Right cardiac atrium (tissue), 5 donors: ENCODE results near the gene MED15. TPM values are rescaled to one million over a fixed set of nuclear protein-coding genes. Genes with fewer than 3 reads are reported as not detected.

Experiments used
- ATAC-seq, 2 donors: fragments of 200-7000 bp; cut with Tn5 transposase; one replicate each; pipeline versions ENCODE4 v1.8.0 to v1.9.1; 2020; ENCODE audit warnings: moderate library complexity in 2 of 2, mild to moderate bottlenecking in 1 of 2
- DNase-seq, 3 donors: peaks; one replicate each; pipeline ENCODE4 v3.0.0-alpha.2; 2020
- H3K27ac ChIP-seq: one replicate; pipeline ENCODE4 v1.5.1; 2013; ENCODE audit warnings: mild to moderate bottlenecking, low read length, control low read depth, moderate library complexity
- H3K27me3 ChIP-seq: one replicate; pipeline ENCODE4 v1.6.1; 2013; ENCODE audit not compliant: control insufficient read depth, insufficient read depth
- H3K4me1 ChIP-seq: one replicate; pipeline ENCODE4 v1.6.1; 2013; ENCODE audit warnings: low read length; ENCODE audit not compliant: control insufficient read depth, insufficient read depth
- H3K4me3 ChIP-seq: one replicate; pipeline ENCODE4 v1.5.1; 2013; ENCODE audit warnings: low read length, control low read depth
- H3K9me3 ChIP-seq: one replicate; pipeline ENCODE4 v1.6.1; 2013; ENCODE audit warnings: low read length; ENCODE audit not compliant: control insufficient read depth
- WGBS: extraction: QIAGEN DNeasy Blood & Tissue Kit; methylation state at CpG from one replicate; pipeline ENCODE4 v1.1.7; 2013; 5-methylcytosine and 5-hydroxymethylcytosine counted together
- intact Hi-C, 4 donors: fragments of 100-400 bp; cut with DNase I; formaldehyde crosslinking; loops; one replicate each; pipeline versions ENCODE4 v1.11.0 to v1.14.0; 2022 to 2023
- polyA plus RNA-seq: library from polyadenylated mRNA; stranded (reverse); fragments of 200-250 nt; gene quantifications from one replicate; pipeline ENCODE4 v1.2.3, GENCODE V29; 2013
- total RNA-seq, 4 donors: library from RNA; stranded (reverse); fragmentation: NEBNext Ultra II Directional; extraction: Animal tissue kit (Norgen Biotek cat#: 25700); gene quantifications; one replicate each; pipeline ENCODE4 v1.2.1, GENCODE V29; 2021
- donor health status: healthy with polysubstance abuse.
- donor health status: DM: no; HTN: yes; CAD: no.
- donor health status: DM: no; HTN: no; CAD: no.
- donor health status: DM: no; HTN: yes; CAD: no; lungs with severe emphysema.
- donor health status: DM: yes; HTN: yes; CAD: no.

MED15 gene
- total and polyA plus RNA-seq, 5 donors, result 30.9 to 53.4 (median 49.5) TPM

DNA sequence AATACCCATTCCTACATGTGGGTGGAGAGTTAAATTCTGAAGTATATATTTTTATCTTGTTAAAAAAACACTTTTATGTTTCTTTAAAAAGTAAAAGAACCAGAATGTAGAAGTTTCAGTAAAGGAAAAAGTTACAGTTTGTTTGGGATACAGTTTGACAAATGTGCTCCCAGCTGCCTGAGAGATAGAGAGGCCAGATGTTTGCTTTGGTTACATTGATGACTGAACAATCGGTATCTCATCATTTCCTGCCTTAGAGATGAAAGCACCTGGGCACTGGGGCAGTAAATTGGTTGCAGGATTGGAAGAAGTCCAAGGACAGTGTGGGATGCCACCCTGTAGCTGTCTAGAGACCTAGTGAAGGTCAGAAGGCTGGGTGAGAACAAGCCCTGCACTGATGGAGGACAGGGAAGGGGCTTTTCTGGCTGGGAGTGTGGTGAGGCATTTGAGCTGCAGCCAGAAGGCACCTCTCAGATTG is 16.6 kb downstream of the MED15 start:
- Histone ChIP-seq H3K4me3 (no peak overlapping the region), H3K27ac (no peak overlapping the region), H3K27me3 (no peaks in the 10 kb centered on the region), H3K4me1 (peaks cover 18% of the 10 kb centered on the region), H3K9me3 (no peaks in the 10 kb centered on the region)
- WGBS, result 5% methylated on average over 1 of the region's 1 CpG
- intact Hi-C loops, result no loop called here
- ATAC-seq, result peak in 1 of 2 donors; percentile 55
- DNase-seq, result no peak

DNA sequence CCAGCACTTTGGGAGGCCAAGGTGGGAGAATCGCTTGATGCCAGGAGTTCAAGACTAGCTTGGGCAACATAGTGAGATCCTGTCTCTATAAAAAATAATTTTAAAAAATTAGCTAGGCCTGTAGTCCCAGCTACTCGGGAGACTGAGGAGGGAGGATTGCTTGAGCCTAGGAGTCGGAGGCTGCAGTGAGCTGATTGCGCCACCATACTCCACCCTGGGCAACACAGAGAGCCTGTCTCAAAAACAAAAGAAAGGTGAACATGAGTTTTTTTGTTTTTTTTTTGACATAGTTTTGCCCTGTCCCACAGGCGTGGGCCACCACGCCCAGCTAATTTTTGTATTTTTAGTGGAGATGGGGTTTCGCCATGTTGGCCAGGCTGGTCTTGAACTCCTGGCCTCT is 17.6 kb downstream of the MED15 start:
- peaks cover 16% of the 10 kb centered on the region for H3K4me1 ChIP-seq
- no peak overlapping the region for H3K27ac ChIP-seq
- no peaks in the 10 kb centered on the region for H3K9me3 ChIP-seq
- ATAC-seq (no peak), DNase-seq (no peak)
- WGBS, result 95% methylated on average over 7 of the region's 7 CpGs
- H3K27me3 ChIP-seq, result no peaks in the 10 kb centered on the region
- H3K4me3 ChIP-seq, result no peak overlapping the region
- intact Hi-C loops, result no loop called here

DNA sequence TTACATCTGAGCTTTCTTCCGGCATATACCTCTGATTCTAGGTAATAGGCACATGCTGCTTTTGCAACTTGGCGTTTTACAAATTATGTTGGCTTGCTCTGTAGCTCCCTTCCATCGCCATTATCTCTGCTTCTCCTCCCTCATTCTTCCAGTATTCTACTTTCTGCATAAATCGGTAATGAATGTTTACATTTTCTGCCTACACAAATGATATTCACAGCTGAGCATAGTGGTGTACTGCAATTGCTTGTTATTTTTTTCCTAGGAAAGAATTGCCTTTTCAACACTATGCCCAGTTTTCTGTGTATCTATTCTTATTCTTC is 18.9 kb downstream of the MED15 start:
- Histone ChIP-seq H3K27me3 (no peaks in the 10 kb centered on the region), H3K4me3 (no peak overlapping the region), H3K4me1 (peaks cover 22% of the 10 kb centered on the region), H3K27ac (no peak overlapping the region), H3K9me3 (no peaks in the 10 kb centered on the region)
- WGBS, result 67% methylated on average over 4 of the region's 4 CpGs
- ATAC-seq (no peak), DNase-seq (no peak)
- intact Hi-C loops, result no loop called here

DNA sequence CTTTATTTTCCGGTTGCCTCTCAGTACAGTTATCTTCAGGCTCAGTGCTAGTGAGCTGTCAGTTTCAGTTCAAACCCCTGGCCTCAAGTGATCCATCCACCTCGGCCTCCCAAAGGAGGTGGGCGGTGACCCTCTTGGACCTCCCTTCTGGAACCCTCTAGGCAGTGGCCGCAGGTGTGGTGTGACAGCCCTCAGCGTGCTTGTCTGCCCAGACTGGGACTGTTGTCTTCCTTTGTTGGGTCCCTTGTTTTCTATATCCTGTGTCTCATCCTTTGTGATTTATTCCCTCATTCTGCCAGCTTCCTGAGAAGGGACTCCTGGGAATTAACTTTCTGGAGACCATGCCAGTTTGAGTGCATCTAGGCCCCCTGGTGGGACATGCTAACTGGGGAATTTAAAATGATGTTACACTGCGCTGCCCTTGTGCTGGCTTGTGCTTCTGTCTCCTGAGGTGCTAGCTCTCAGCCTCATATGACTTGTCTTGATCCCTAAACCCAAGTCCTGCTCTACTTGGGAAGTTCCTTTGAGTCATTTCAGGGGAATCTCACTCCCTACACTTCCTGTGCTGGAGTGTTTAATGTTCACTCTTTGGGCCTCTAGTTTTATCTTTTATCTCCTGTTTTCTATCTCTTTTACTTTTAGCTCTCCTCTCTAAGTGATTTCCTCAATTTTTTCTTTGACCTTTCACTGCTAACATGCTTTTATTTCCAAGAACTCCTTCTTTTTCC is 19.4 kb downstream of the MED15 start:
- ATAC-seq (no peak), DNase-seq (no peak)
- Histone ChIP-seq H3K4me1 (peaks cover 27% of the 10 kb centered on the region), H3K27ac (no peak overlapping the region), H3K4me3 (no peak overlapping the region), H3K27me3 (no peaks in the 10 kb centered on the region), H3K9me3 (no peaks in the 10 kb centered on the region)
- intact Hi-C loops, result no loop called here
- WGBS, result 50% methylated on average over 6 of the region's 6 CpGs

DNA sequence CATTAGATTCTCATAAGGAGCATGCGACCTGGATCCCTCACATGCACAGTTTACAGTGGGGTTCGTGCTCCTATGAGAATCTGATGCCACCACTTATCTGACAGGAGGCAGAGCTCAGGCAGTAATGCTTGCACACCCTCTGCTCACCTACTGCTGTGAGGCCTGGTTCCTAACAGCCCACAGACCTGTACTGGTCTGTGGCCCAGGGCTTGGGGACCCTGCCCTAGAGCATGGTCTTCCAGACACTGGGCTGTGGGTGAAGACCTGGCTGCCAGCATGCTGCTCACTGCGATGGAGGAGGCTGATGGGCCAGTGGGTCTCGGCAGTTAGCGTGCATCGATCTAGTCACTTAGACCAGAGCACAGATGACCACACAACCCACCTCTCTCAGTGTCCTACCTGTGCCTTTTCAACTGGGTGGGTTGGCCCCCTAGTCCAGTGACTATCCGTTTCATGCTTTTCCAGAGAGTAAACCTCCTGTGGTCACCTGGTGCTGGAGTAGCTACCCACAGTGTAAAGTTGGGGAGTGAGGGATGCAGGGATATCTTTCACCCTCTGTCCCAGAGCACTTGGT is 21.1 kb downstream of the MED15 start:
- intact Hi-C loops, result no loop called here

DNA sequence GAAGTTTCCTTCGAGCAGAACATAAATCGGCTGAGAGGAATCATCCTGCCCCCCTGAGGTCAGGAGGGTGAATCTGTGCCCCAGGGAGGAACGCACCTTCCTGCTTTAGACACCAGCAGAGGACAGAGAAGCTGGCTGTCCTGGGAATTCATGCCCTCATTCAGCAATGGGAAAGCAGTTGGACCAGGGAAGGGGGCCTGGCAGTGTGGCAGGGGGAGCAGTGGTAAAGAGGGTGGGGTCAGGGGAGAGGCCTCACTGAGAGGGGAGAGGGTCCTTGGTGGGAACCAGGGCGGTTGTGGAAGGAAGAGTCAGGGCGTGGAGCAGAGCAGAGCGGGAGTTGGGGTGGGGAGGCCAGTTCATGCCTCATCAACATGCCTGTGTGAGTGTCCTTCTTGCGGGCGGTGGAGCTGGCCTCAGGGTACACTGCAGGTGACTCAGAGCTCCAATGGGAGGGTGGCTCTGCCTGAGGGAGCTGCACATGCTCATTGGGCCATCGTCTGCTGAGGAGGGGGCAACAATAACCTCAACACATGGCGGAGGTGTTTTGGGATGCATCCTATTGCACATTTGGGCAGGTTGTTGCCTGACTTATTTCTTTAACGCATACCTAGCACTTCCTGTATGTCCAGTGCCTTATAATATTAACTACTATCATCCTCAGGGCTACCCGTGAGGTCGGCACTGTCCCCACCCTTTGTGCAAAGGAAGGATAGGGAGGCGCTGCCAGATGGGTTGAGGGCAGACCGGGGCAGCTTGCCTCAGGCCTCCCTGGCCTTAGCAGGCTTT is 23.2 kb downstream of the MED15 start:
- intact Hi-C loops, result no loop called here
- ATAC-seq (peak; percentile 15 to 17), DNase-seq (no peak)
- H3K4me1 ChIP-seq, result peaks cover 39% of the 10 kb centered on the region
- H3K9me3 ChIP-seq, result no peaks in the 10 kb centered on the region
- WGBS, result 70% methylated on average over 15 of the region's 15 CpGs
- no peak overlapping the region for H3K4me3 ChIP-seq
- H3K27ac ChIP-seq, result peak overlapping the region; percentile 55
- H3K27me3 ChIP-seq, result no peaks in the 10 kb centered on the region

More for the DNA sequence above, 21.1 kb downstream of the MED15 start:
- H3K4me3 ChIP-seq, result no peak overlapping the region
- ATAC-seq (no peak), DNase-seq (no peak)
- H3K9me3 ChIP-seq, result no peaks in the 10 kb centered on the region
- H3K27me3 ChIP-seq, result no peaks in the 10 kb centered on the region
- 95% methylated on average over 7 of the region's 7 CpGs for WGBS
- H3K4me1 ChIP-seq, result peaks cover 40% of the 10 kb centered on the region
- no peak overlapping the region for H3K27ac ChIP-seq

DNA sequence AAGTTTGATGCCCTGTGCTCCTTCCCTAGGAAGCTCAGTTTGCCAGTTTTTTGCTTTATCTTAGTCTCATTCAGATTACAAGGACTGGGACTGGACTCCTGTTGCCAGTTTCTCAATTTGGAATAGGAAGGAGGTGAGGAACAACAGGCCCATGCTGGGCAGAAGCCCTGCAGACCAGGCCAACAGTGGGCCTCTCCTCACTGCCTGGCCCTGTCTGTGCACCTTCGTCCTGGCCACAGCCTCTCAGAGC is 23.7 kb downstream of the MED15 start:
- H3K9me3 ChIP-seq, result no peaks in the 10 kb centered on the region
- peaks cover 41% of the 10 kb centered on the region for H3K4me1 ChIP-seq
- no peak for ATAC-seq
- H3K27ac ChIP-seq, result peak overlapping the region; percentile 55
- WGBS, result 19% methylated on average over 1 of the region's 1 CpG
- H3K4me3 ChIP-seq, result no peak overlapping the region
- intact Hi-C loops, result no loop called here
- DNase-seq, result no peak
- H3K27me3 ChIP-seq, result no peaks in the 10 kb centered on the region

DNA sequence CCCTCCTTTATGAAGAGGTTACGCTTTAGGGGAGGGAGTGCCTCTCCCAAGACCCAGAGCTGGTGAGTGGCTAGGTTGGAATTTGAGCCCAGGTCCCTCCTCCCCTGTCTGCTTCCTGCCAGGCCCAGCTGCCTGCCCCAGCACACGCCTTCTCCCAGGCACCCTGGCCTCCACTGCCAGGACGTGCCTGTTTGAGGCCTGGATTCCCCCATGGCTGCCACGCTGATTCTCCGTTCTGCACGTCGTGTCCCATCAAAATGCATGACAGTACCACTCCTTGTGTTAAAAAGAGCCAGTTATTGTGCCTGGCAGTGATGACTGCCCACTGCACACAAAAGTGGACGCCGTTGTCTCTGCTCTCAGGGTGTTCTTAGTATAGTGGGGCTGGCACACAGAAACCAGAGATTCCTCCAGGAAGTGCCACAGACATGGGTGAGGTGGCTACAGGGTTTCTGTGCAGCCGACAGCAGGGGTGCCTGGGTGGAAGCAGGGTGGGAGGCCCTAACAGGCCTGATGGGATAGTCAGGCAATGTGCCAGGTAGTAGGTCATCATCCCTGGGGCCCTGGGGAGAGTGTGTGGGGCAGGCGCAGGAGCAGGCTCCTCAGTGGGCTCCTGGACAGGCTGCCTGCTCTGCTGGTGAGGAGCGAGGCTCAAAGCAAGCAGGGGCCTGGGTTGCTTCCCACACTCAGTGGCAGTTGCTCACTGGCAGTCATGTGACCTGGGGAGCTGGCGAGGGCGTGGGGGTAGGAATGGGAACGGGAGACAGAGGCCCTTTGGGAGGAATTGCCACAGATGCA is 24.2 kb downstream of the MED15 start:
- DNase-seq (peak; percentile 59 to 78 (median 71)), ATAC-seq (peak; percentile 86 to 90)
- Histone ChIP-seq H3K4me1 (peaks cover 43% of the 10 kb centered on the region), H3K27me3 (no peaks in the 10 kb centered on the region), H3K9me3 (no peaks in the 10 kb centered on the region), H3K27ac (peak overlapping the region; percentile 55), H3K4me3 (no peak overlapping the region)
- WGBS, result 35% methylated on average over 15 of the region's 15 CpGs
- intact Hi-C loops, result no loop called here

DNA sequence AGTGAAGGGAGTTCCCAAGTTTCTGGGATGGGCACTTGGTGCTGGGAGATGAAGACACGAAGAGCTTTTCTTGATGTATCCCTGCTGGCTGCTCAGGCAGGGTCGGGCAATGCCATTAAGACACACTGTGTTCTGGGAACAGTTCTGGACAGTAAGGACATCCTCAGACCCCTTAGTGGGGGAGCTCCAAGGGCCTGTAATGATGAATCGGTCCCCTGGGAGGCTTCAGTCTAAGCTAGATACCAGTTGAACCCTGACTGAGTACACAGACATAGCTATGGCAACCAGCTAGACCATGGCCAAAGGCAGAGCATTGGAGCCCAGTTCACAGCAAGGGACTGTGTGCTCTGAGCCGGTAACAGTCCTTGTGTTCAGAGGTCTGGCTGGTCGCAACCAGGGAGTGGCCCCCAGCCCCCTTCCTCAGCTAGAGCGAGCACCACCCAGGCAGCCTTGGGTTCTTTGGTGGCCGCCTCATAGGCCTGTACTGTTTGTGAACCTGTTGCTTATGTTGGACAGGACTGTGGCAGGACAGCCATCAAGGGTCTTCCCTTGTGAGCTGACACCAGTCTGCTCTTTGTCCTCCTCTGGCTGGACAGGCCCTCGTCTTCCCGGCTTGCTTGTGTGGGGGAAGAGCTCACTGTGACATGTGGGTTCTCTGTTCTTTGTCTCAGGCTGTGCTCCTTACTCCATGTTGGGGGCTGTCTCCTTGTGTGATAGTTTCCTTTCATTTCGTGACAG is 25.0 kb downstream of the MED15 start:
- H3K4me3 ChIP-seq, result no peak overlapping the region
- H3K9me3 ChIP-seq, result no peaks in the 10 kb centered on the region
- WGBS, result 65% methylated on average over 10 of the region's 10 CpGs
- ATAC-seq, result peak in 1 of 2 donors; percentile 1
- H3K27me3 ChIP-seq, result no peaks in the 10 kb centered on the region
- H3K4me1 ChIP-seq, result peaks cover 48% of the 10 kb centered on the region
- peak overlapping the region; percentile 55 for H3K27ac ChIP-seq
- DNase-seq, result no peak
- intact Hi-C loops, result no loop called here

DNA sequence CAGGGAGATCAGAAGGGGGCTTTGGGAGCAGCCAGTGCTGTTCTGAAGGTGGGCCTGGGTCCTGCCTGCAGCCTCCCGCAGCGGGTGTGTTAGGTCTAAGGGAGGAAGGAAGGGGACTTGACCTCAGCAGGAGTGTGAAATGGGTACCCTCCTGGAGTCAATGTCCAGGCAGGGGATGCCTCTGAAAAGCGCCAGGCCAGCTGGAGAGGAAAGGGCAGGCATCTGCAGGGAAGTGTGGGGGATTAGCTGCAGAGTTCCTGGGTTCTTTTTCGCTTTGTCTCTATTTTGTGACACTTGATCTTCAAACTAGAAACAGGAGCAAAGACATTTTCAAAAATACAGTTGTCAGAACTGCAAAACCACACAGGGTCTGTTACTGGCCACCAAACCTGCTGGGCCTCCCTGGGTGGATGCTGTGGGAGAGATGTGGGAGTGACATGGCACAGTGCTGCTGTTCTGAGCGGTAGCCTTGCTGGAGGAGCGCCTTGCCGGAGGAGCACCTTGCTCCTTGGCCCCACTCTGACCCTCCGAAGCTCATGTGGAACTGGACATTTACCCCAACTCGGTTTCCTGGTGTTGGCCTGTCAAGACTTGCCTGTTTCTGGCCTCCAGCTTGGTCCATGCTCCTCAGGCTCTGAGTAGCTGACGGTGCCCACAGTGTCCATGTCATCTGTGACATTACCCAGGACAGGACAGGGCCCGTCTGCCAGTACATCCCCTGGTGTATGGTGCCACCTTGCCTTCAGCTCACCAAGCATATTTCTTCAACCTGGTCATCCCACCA is 25.9 kb downstream of the MED15 start:
- ATAC-seq (no peak), DNase-seq (no peak)
- peak overlapping the region; percentile 48 for H3K27ac ChIP-seq
- 78% methylated on average over 11 of the region's 11 CpGs for WGBS
- no peaks in the 10 kb centered on the region for H3K27me3 ChIP-seq
- no peak overlapping the region for H3K4me3 ChIP-seq
- intact Hi-C loops, result no loop called here
- peaks cover 48% of the 10 kb centered on the region for H3K4me1 ChIP-seq
- H3K9me3 ChIP-seq, result no peaks in the 10 kb centered on the region
